Naive thymus-derived CD4-positive, alpha-beta T cell (primary cell): ENCODE measurements around the gene SAMD8. TPM values are rescaled to one million over a fixed set of nuclear protein-coding genes. Genes with fewer than 3 reads are reported as not detected.

Source experiments
- ATAC-seq: fragments of 150-1000 bp; cut with Tn5 transposase; 2 replicates; pipeline ENCODE4 v1.10.0; 2021; ENCODE audit warnings: mild to moderate bottlenecking, moderate library complexity
- CTCF ChIA-PET: fragments of 350-600 bp; sonication (Branson Sonifier 250); formaldehyde crosslinking; loops from one replicate; lab custom pipeline; 2021; ENCODE audit warnings: antibody characterized with exemption; lab: Charles Lee
- POLR2A ChIA-PET: fragments of 350-600 bp; sonication (Branson Sonifier 250); formaldehyde crosslinking; loops from one replicate; lab custom pipeline; 2021; ENCODE audit warnings: antibody characterized with exemption, inconsistent platforms; lab: Charles Lee
- DNase-seq, 9 donors: peaks; one replicate each; pipeline versions ENCODE4 v3.0.0 to v3.0.0-alpha.2; 2020 to 2022; ENCODE audit warnings: mixed read lengths in 1 of 9
- H3K27ac ChIP-seq: one replicate; pipeline ENCODE4 v1.7.0; 2013; ENCODE audit warnings: mild to moderate bottlenecking, low read depth, low read length, moderate library complexity
- H3K27me3 ChIP-seq, 2 donors: one replicate each; pipeline ENCODE4 v1.7.0; 2013; ENCODE audit warnings: low read length in 2 of 2, mild to moderate bottlenecking in 2 of 2, moderate library complexity in 2 of 2; ENCODE audit not compliant: control insufficient read depth in 2 of 2, insufficient read depth in 2 of 2
- H3K36me3 ChIP-seq, 3 experiments: 1 replicate in 2 of 3; 2 replicates in 1 of 3; pipeline ENCODE4 v1.7.0; 2013; ENCODE audit warnings: low read length in 3 of 3, mild to moderate bottlenecking in 3 of 3, moderate library complexity in 1 of 3; ENCODE audit not compliant: insufficient read depth in 3 of 3, control insufficient read depth in 2 of 3
- H3K4me1 ChIP-seq, 2 donors: one replicate each; pipeline ENCODE4 v1.7.0; 2013; ENCODE audit warnings: low read length in 2 of 2, mild to moderate bottlenecking in 2 of 2, moderate library complexity in 1 of 2; ENCODE audit not compliant: control insufficient read depth in 2 of 2, insufficient read depth in 2 of 2
- H3K4me3 ChIP-seq: 2 replicates; pipeline ENCODE4 v1.7.0; 2013; ENCODE audit warnings: mild to moderate bottlenecking, low read length
- H3K9me3 ChIP-seq, 3 experiments: 1 replicate in 2 of 3; 2 replicates in 1 of 3; pipeline ENCODE4 v1.7.0; 2013; ENCODE audit warnings: low read length in 3 of 3; ENCODE audit not compliant: control insufficient read depth in 2 of 3
- H3K27ac Mint-ChIP-seq, 9 donors: one replicate each; pipeline ENCODE4 v1.8.0; 2020 to 2022; ENCODE audit warnings: mixed read lengths in 9 of 9, mild to moderate bottlenecking in 8 of 9, moderate library complexity in 5 of 9, inconsistent platforms in 2 of 9
- H3K27me3 Mint-ChIP-seq, 5 donors: one replicate each; pipeline ENCODE4 v1.8.0; 2021 to 2022; ENCODE audit warnings: mixed read lengths in 5 of 5, mild to moderate bottlenecking in 1 of 5
- H3K36me3 Mint-ChIP-seq, 5 donors: one replicate each; pipeline ENCODE4 v1.8.0; 2020 to 2022; ENCODE audit warnings: mixed read lengths in 5 of 5, mild to moderate bottlenecking in 3 of 5, inconsistent platforms in 1 of 5
- H3K4me1 Mint-ChIP-seq, 7 donors: one replicate each; pipeline ENCODE4 v1.8.0; 2020 to 2022; ENCODE audit warnings: mixed read lengths in 7 of 7, mild to moderate bottlenecking in 3 of 7, inconsistent platforms in 1 of 7
- H3K4me3 Mint-ChIP-seq, 10 donors: one replicate each; pipeline ENCODE4 v1.8.0; 2020 to 2022; ENCODE audit warnings: mild to moderate bottlenecking in 10 of 10, mixed read lengths in 10 of 10, moderate library complexity in 6 of 10, inconsistent platforms in 2 of 10
- H3K9me3 Mint-ChIP-seq, 11 donors: one replicate each; pipeline ENCODE4 v1.8.0; 2020 to 2022; ENCODE audit warnings: mixed read lengths in 11 of 11, mild to moderate bottlenecking in 4 of 11, inconsistent platforms in 1 of 11, moderate library complexity in 1 of 11
- intact Hi-C, 2 donors: fragments of 100-400 bp; cut with micrococcal nuclease; formaldehyde crosslinking; loops; one replicate each; pipeline ENCODE4 v1.15.1; 2023
- polyA plus RNA-seq, 2 donors: library from polyadenylated mRNA; unstranded; fragments of 300-500 nt; fragmentation: Illumina TruSeq; gene quantifications; one replicate each; pipeline ENCODE4 v1.2.3, GENCODE V29; 2021
- total RNA-seq, 6 experiments: library from RNA in 5 of 6; stranded (reverse) in 5 of 6; gene quantifications; 1 replicate in 5 of 6; 2 replicates in 1 of 6; pipeline ENCODE4 v1.2.3 and lab custom pipeline; 2021 to 2026

Gene SAMD8
- total and polyA plus RNA-seq, 7 experiments from 2014 or later, result 4.5 to 31.7 (median 16.2) TPM

DNA sequence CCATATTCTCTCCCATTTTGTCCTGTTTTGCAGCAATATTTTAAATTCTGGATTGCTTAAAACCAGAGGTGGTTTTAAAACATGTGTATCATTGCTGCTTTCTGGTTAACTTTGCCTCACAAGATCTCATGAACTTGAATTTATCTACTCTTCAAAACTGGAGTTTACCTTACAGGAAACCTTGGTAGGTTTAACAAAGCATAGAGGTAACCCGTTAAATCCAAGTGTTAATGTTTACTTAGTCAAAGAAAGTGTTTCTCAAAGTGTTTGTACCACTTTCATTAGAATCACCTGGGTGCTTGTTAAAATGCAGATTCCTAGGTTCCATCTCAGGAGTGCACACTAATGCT lies 55.1 kb downstream of the SAMD8 start:
- intact Hi-C loops, result loop anchor here (1.0 to 5.0 kb wide), 3 partner anchors 18 to 55 kb away; partner anchors contain the start of gene SAMD8 (in 2 of the 2)
- H3K4me1 Mint-ChIP-seq, result peaks cover 34 to 63% (median 45%) of the 10 kb centered on the region in 7 donors
- CTCF ChIA-PET, result interaction anchor here (0.6 to 0.7 kb wide), 2 partner anchors 34 to 1227 kb away, joined by 3 read pairs; no protein-coding TSS in a partner anchor

DNA sequence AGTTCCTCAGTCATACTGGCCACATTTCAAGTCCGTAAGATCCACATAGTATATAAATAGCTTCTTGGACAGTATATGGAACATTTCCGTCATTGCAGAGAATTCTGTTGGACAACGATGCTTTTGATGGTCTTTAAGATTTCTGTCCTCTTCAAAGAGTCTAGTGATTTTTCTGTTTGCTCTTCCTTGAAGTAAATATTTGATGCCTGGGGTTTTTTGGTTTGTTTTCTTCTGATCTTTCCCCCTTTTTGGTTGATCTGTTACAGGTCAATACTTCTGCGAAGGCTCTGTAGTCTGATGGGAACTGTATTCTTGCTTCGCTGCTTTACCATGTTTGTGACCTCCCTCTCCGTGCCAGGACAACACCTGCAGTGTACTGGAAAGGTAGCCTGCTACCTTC lies 56.8 kb downstream of the SAMD8 start:
- Mint-ChIP-seq H3K36me3 (peaks cover 6 to 16% (median 9%) of the 10 kb centered on the region in 5 donors), H3K27me3 (no peaks in the 10 kb centered on the region), H3K4me1 (peaks cover 33 to 61% (median 46%) of the 10 kb centered on the region in 7 donors), H3K9me3 (peaks cover 0 to under 1% (median 0%) of the 10 kb centered on the region in 11 donors), H3K27ac (peak overlapping the region; percentile 11 to 90 (median 83)), H3K4me3 (peak overlapping the region in 8 of 10 donors; percentile 3 to 80 (median 22))
- intact Hi-C loops, result loop anchor here in 1 of 2 donors (5.0 kb wide), 1 partner anchor 56 kb away; the partner anchor contains the start of gene SAMD8
- H3K27me3 ChIP-seq, result no peaks in the 10 kb centered on the region
- H3K27ac ChIP-seq, result no peak overlapping the region
- no peaks in the 10 kb centered on the region for H3K36me3 ChIP-seq
- CTCF ChIA-PET, result interaction anchor here (0.5 to 1.7 kb wide), 3 partner anchors 17 to 397 kb away, joined by 3 to 6 read pairs (median 3); no protein-coding TSS in a partner anchor
- POLR2A ChIA-PET, result interaction anchor here (0.8 to 0.9 kb wide), 2 partner anchors 29 to 45 kb away, joined by 3 read pairs; no protein-coding TSS in a partner anchor
- H3K4me3 ChIP-seq, result no peak overlapping the region
- peaks cover 22 to 31% of the 10 kb centered on the region in 2 donors for H3K4me1 ChIP-seq
- ATAC-seq (no peak), DNase-seq (no peak)
- no peaks in the 10 kb centered on the region for H3K9me3 ChIP-seq

More for the DNA sequence above, 55.1 kb downstream of the SAMD8 start:
- Histone ChIP-seq H3K4me1 (peaks cover 22 to 31% of the 10 kb centered on the region in 2 donors), H3K27ac (peak overlapping the region; percentile 66), H3K36me3 (no peaks in the 10 kb centered on the region), H3K27me3 (no peaks in the 10 kb centered on the region), H3K4me3 (peak overlapping the region; percentile 11), H3K9me3 (no peaks in the 10 kb centered on the region)
- Mint-ChIP-seq H3K9me3 (peaks cover 0 to 1% (median 0%) of the 10 kb centered on the region in 11 donors), H3K4me3 (peak overlapping the region; percentile 64 to 86 (median 73)), H3K27me3 (no peaks in the 10 kb centered on the region), H3K36me3 (peaks cover 4 to 16% (median 8%) of the 10 kb centered on the region in 5 donors), H3K27ac (peak overlapping the region; percentile 78 to 91 (median 86))
- POLR2A ChIA-PET, result interaction anchor here (1.2 kb wide), 1 partner anchor 65 kb away, joined by 4 read pairs; no protein-coding TSS in a partner anchor
- peak; percentile 41 for ATAC-seq
- DNase-seq, result peak in 2 of 9 donors; percentile 17 to 21

DNA sequence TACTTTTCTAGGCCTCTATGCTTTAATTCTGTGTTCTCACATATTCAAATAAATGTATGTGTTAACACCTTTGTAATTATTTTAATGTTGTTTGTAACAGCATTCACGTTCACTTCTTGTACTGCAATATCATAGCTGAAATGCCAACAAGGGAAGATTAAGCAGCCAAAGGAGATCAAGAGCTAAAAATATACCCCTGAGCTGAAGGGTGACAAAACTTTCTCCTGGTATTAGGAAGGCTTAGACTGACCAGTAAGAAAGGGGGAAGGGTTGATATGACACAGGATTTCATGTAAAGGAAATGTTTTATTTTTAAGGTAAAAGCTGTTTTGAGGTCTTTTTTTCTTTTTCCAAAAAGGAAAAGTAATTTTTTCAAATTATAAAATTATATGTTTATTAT lies 58.8 kb downstream of the SAMD8 start:
- no peak overlapping the region for H3K4me3 ChIP-seq
- Mint-ChIP-seq H3K4me1 (peaks cover 18 to 46% (median 38%) of the 10 kb centered on the region in 7 donors), H3K4me3 (no peak overlapping the region), H3K36me3 (peaks cover 7 to 23% (median 15%) of the 10 kb centered on the region in 5 donors), H3K9me3 (no peaks in the 10 kb centered on the region), H3K27ac (peak overlapping the region in 3 of 9 donors; percentile 5 to 79 (median 77)), H3K27me3 (no peaks in the 10 kb centered on the region)
- ChIA-PET CTCF (interaction anchor here (0.9 kb wide), 1 partner anchor 65 kb away, joined by 3 read pairs; the partner anchor contains the start of gene COMTD1), POLR2A (interaction anchor here (1.2 kb wide), 1 partner anchor 14 kb away, joined by 3 read pairs; no protein-coding TSS in a partner anchor)
- H3K4me1 ChIP-seq, result peaks cover 22 to 31% of the 10 kb centered on the region in 2 donors
- DNase-seq, result no peak
- no peak for ATAC-seq
- H3K9me3 ChIP-seq, result no peaks in the 10 kb centered on the region
- H3K36me3 ChIP-seq, result no peaks in the 10 kb centered on the region
- intact Hi-C loops, result no loop called here
- H3K27ac ChIP-seq, result no peak overlapping the region
- H3K27me3 ChIP-seq, result no peaks in the 10 kb centered on the region

DNA sequence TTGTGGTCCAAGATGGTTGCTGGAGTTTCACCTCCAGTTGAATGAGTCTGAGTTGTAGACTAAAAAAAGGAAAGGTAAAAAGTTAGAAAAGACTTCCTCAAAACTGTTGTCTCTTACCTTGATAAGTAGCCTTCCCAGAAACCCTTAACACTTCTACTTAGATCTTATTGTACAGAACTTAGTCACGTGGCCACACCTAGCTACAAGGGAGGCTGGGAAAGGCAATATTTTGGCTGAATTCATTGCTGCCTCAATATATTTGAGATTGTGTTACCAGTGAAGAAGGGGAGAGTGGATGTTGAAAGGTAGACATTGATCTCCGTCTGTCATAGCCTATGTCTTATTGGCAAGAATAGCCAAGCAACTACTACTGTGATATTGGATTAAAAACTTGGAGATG lies 63.6 kb downstream of the SAMD8 start:
- Mint-ChIP-seq H3K27ac (peak overlapping the region in 2 of 9 donors; percentile 28 to 52), H3K36me3 (peaks cover 6 to 24% (median 23%) of the 10 kb centered on the region in 5 donors)
- intact Hi-C loops, result no loop called here

DNA sequence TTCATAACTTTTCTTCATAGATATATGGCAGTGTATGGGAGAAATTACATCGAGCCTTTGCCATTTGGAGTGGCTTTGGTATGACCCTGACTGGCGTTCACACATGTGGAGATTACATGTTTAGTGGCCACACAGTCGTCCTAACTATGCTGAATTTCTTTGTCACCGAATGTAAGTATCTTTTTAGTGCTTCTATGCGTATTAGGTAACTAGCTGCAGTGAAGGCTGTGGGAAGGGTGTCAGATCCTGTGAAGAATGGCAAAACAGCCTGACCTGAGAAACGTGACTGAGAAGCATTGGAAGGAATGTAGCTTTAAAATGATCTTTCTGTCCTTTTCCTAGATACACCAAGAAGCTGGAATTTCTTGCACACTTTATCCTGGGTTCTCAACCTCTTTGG lies 64.6 kb downstream of the SAMD8 start:
- Histone ChIP-seq H3K27ac (no peak overlapping the region), H3K4me3 (no peak overlapping the region), H3K27me3 (no peaks in the 10 kb centered on the region), H3K36me3 (peaks cover 0 to 18% (median 5%) of the 10 kb centered on the region in 3 experiments), H3K4me1 (no peaks in the 10 kb centered on the region), H3K9me3 (no peaks in the 10 kb centered on the region)
- ChIA-PET CTCF (interaction anchor here (0.6 kb wide), 1 partner anchor 174 kb away, joined by 3 read pairs; no protein-coding TSS in a partner anchor), POLR2A (no interaction called here)
- peaks cover 5 to 21% (median 20%) of the 10 kb centered on the region in 5 donors for H3K36me3 Mint-ChIP-seq
- intact Hi-C loops, result no loop called here
- H3K27me3 Mint-ChIP-seq, result no peaks in the 10 kb centered on the region
- peak; percentile 50 for ATAC-seq
- DNase-seq, result no peak
- H3K4me1 Mint-ChIP-seq, result peaks cover 0 to 28% (median 5%) of the 10 kb centered on the region in 7 donors
- peak overlapping the region in 1 of 9 donors; percentile 45 for H3K27ac Mint-ChIP-seq
- no peak overlapping the region for H3K4me3 Mint-ChIP-seq
- H3K9me3 Mint-ChIP-seq, result no peaks in the 10 kb centered on the region

More for the DNA sequence above, 63.6 kb downstream of the SAMD8 start:
- no peak for ATAC-seq
- no peaks in the 10 kb centered on the region for H3K9me3 ChIP-seq
- Mint-ChIP-seq H3K27me3 (no peaks in the 10 kb centered on the region), H3K9me3 (no peaks in the 10 kb centered on the region), H3K4me3 (no peak overlapping the region), H3K4me1 (peaks cover 0 to 28% (median 7%) of the 10 kb centered on the region in 7 donors)
- DNase-seq, result no peak
- H3K36me3 ChIP-seq, result peaks cover 0 to 18% (median 5%) of the 10 kb centered on the region in 3 experiments
- no peak overlapping the region for H3K4me3 ChIP-seq
- H3K4me1 ChIP-seq, result no peaks in the 10 kb centered on the region
- ChIA-PET CTCF (no interaction called here), POLR2A (no interaction called here)
- H3K27ac ChIP-seq, result no peak overlapping the region
- no peaks in the 10 kb centered on the region for H3K27me3 ChIP-seq

DNA sequence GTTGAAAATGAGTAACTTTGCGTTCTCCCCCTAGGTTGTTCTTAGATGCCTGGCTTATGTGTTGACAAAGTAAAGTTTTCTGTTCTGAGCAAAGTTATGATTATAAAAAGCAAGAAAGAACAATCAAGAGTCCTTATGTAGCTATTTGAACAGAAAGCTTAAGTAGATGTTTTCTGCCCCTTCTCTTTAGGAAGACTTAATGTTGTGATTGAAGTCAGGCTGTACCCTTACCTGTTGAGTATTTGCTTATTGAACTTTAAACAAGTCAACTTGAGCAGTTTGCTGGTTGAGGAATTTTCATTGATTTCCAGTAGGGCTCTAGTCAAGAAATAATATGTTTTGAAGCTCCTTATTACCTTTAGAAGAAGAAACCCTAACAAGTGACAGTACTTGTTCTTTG lies 65.3 kb downstream of the SAMD8 start:
- DNase-seq, result no peak
- POLR2A ChIA-PET, result interaction anchor here (0.7 kb wide), 1 partner anchor 66 kb away, joined by 4 read pairs; no protein-coding TSS in a partner anchor
- no peak overlapping the region for H3K4me3 ChIP-seq
- H3K4me1 ChIP-seq, result no peaks in the 10 kb centered on the region
- intact Hi-C loops, result no loop called here
- no peak for ATAC-seq
- H3K4me1 Mint-ChIP-seq, result peaks cover 0 to 31% (median 5%) of the 10 kb centered on the region in 7 donors
- no peaks in the 10 kb centered on the region for H3K9me3 ChIP-seq
- CTCF ChIA-PET, result interaction anchor here (0.6 kb wide), 1 partner anchor 174 kb away, joined by 3 read pairs; no protein-coding TSS in a partner anchor
- no peaks in the 10 kb centered on the region for H3K9me3 Mint-ChIP-seq
- no peak overlapping the region for H3K27ac ChIP-seq
- peaks cover 0 to 18% (median 5%) of the 10 kb centered on the region in 3 experiments for H3K36me3 ChIP-seq
- no peaks in the 10 kb centered on the region for H3K27me3 Mint-ChIP-seq
- peaks cover 5 to 27% (median 20%) of the 10 kb centered on the region in 5 donors for H3K36me3 Mint-ChIP-seq
- H3K4me3 Mint-ChIP-seq, result no peak overlapping the region
- H3K27ac Mint-ChIP-seq, result no peak overlapping the region
- no peaks in the 10 kb centered on the region for H3K27me3 ChIP-seq
